Hepatocyte (in vitro differentiated cells): ENCODE measurements around the gene ADGB. TPM values are rescaled to one million over a fixed set of nuclear protein-coding genes. Genes with fewer than 3 reads are reported as not detected.

Experiments
- DNase-seq: peaks from one replicate; pipeline ENCODE4 v3.0.0-alpha.2; 2016; ENCODE audit warnings: low spot score
- H2AFZ ChIP-seq: fragments of 200-600 bp; sonication (generic); 2 replicates; pipeline ENCODE4 v1.6.0; 2016; ENCODE audit warnings: antibody characterized with exemption, mild to moderate bottlenecking
- H3K27ac ChIP-seq: fragments of 200-600 bp; sonication (generic); 2 replicates; pipeline ENCODE4 v1.5.1; 2016; ENCODE audit warnings: mild to moderate bottlenecking
- H3K27me3 ChIP-seq: fragments of 200-600 bp; sonication (generic); 2 replicates; pipeline ENCODE4 v1.6.1; 2016
- H3K36me3 ChIP-seq: fragments of 200-600 bp; sonication (generic); replicated peaks from 2 replicates; pipeline ENCODE4 v1.5.1; 2016; ENCODE audit warnings: low read depth; ENCODE audit not compliant: insufficient read depth
- H3K4me1 ChIP-seq: fragments of 200-600 bp; sonication (generic); 2 replicates; pipeline ENCODE4 v1.5.1; 2016; ENCODE audit warnings: mild to moderate bottlenecking, moderate library complexity; ENCODE audit not compliant: insufficient read depth
- H3K4me2 ChIP-seq: fragments of 200-600 bp; sonication (generic); 2 replicates; pipeline ENCODE4 v1.6.0; 2016
- H3K4me3 ChIP-seq: fragments of 200-600 bp; sonication (generic); 2 replicates; pipeline ENCODE4 v1.5.1; 2016; ENCODE audit warnings: mild to moderate bottlenecking
- H3K79me2 ChIP-seq: fragments of 200-600 bp; sonication (generic); 2 replicates; pipeline ENCODE4 v1.6.0; 2017; ENCODE audit warnings: mild to moderate bottlenecking
- H3K9me2 ChIP-seq: fragments of 200-600 bp; sonication (generic); replicated peaks from 2 replicates; pipeline ENCODE4 v1.6.0; 2017; ENCODE audit warnings: mild to moderate bottlenecking; ENCODE audit not compliant: insufficient read depth
- H3K9me3 ChIP-seq: fragments of 200-600 bp; sonication (generic); 2 replicates; pipeline ENCODE4 v1.5.1; 2016; ENCODE audit warnings: low read depth, mild to moderate bottlenecking
- H4K20me1 ChIP-seq: fragments of 200-600 bp; sonication (generic); 2 replicates; pipeline ENCODE4 v1.6.0; 2016; ENCODE audit warnings: mild to moderate bottlenecking; ENCODE audit not compliant: insufficient read depth, poor library complexity, severe bottlenecking
- EZH2 ChIP-seq: fragments of 200-600 bp; sonication (generic); IDR thresholded peaks from 2 replicates; pipeline ENCODE4 v1.6.1; 2016; ENCODE audit warnings: antibody characterized with exemption, mild to moderate bottlenecking, borderline replicate concordance
- EZH2phosphoT487 ChIP-seq: fragments of 200-600 bp; sonication (generic); IDR thresholded peaks from one replicate; pipeline ENCODE4 v1.6.1; 2018; ENCODE audit warnings: antibody characterized with exemption, mild to moderate bottlenecking, low read depth, moderate library complexity; ENCODE audit not compliant: unreplicated experiment, severe bottlenecking
- WGBS: methylation state at CpG from one replicate; pipeline ENCODE4 v1.1.6; 2016; ENCODE audit warnings: low lambda C conversion rate; ENCODE audit errors: missing lambda C conversion rate; 5-methylcytosine and 5-hydroxymethylcytosine counted together
- polyA plus RNA-seq: library from polyadenylated mRNA; unstranded; fragments of >200 nt; fragmentation: Nextera tagmentation; extraction: Ambion mirVana; gene quantifications from 2 replicates; pipeline ENCODE4 v1.2.1, GENCODE V29; 2016
- total RNA-seq: library from RNA; depleted of rRNA; stranded (reverse); fragments of >200 nt; gene quantifications from 2 replicates; pipeline ENCODE4 v1.2.3, GENCODE V29; 2014
- TF ChIP-seq, protein P1 (sequence below): fragments of 200-600 bp; sonication (generic); IDR thresholded peaks from 2 replicates; pipeline ENCODE4 v1.5.1; 2016; ENCODE audit warnings: antibody characterized with exemption, mild to moderate bottlenecking; ENCODE audit not compliant: poor library complexity

ADGB gene
- total and polyA plus RNA-seq, 2 experiments from 2014 or later = 0.33 TPM; not detected in 1

- Histone ChIP-seq H3K79me2 (no peaks in the 10 kb centered on the region), H2AFZ (no peak overlapping the region), H3K27ac (no peak overlapping the region), H3K4me2 (no peak overlapping the region), H3K9me3 (no peaks in the 10 kb centered on the region), H3K4me1 (no peaks in the 10 kb centered on the region), H3K9me2 (no peaks in the 10 kb centered on the region), H3K36me3 (no peaks in the 10 kb centered on the region), H3K27me3 (no peaks in the 10 kb centered on the region), H3K4me3 (no peak overlapping the region), H4K20me1 (no peaks in the 10 kb centered on the region)
- no peak for DNase-seq
- no peak for TF ChIP-seq EZH2
- TF ChIP-seq, protein P1, sequence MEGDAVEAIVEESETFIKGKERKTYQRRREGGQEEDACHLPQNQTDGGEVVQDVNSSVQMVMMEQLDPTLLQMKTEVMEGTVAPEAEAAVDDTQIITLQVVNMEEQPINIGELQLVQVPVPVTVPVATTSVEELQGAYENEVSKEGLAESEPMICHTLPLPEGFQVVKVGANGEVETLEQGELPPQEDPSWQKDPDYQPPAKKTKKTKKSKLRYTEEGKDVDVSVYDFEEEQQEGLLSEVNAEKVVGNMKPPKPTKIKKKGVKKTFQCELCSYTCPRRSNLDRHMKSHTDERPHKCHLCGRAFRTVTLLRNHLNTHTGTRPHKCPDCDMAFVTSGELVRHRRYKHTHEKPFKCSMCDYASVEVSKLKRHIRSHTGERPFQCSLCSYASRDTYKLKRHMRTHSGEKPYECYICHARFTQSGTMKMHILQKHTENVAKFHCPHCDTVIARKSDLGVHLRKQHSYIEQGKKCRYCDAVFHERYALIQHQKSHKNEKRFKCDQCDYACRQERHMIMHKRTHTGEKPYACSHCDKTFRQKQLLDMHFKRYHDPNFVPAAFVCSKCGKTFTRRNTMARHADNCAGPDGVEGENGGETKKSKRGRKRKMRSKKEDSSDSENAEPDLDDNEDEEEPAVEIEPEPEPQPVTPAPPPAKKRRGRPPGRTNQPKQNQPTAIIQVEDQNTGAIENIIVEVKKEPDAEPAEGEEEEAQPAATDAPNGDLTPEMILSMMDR = no peak
- TF ChIP-seq EZH2phosphoT487 = no peak
- WGBS = 93% methylated on average over 6 of the region's 6 CpGs
Measured at GRCh38 chr6:146642921-146643320, 44.1 kb downstream of the ADGB start.

DNA sequence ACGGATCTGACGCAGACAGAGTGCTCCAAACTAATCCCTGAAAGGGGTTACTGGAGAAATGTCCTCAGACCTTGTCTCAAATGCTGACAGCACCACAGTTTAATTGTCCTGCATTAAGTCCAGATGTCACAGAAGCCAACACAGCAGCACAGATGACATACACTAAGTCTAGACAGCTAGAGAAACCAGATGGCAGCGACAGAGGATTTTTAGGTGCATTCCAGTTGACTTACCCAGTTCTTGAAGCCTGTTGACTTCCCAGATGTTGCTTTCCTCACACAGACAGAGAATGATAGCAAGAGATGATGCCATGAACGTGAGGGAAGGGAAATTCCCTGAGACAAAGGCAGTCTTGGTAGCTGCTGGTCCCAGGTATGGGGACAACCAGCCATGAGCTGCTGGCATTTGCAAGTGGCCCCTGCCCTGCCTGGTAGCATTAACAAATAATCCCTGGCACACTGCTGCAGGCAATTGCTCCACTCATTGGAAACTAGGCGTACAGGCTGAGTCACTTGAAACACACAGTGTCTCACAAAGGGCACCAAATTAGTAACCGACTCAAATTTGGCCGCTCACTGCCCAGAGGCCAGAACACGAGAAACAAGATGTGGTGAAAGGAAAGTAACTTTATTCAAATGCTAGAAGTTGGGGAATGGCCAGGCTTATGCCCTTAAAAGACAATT lies 52.2 kb downstream of the ADGB start:
- H3K27ac ChIP-seq = no peak overlapping the region
- no peaks in the 10 kb centered on the region for H3K4me1 ChIP-seq
- no peaks in the 10 kb centered on the region for H3K27me3 ChIP-seq
- no peaks in the 10 kb centered on the region for H3K36me3 ChIP-seq
- DNase-seq = no peak
- no peaks in the 10 kb centered on the region for H4K20me1 ChIP-seq
- no peaks in the 10 kb centered on the region for H3K9me2 ChIP-seq
- H3K4me2 ChIP-seq = no peak overlapping the region
- no peaks in the 10 kb centered on the region for H3K9me3 ChIP-seq
- 63% methylated on average over 8 of the region's 8 CpGs for WGBS
- no peak overlapping the region for H3K4me3 ChIP-seq
- no peak overlapping the region for H2AFZ ChIP-seq
- TF ChIP-seq, protein P1 = no peak
- no peak for TF ChIP-seq EZH2
- no peak for TF ChIP-seq EZH2phosphoT487
- no peaks in the 10 kb centered on the region for H3K79me2 ChIP-seq

- Histone ChIP-seq H3K27ac (no peak overlapping the region), H3K9me3 (no peaks in the 10 kb centered on the region), H2AFZ (no peak overlapping the region), H4K20me1 (no peaks in the 10 kb centered on the region), H3K9me2 (no peaks in the 10 kb centered on the region), H3K4me2 (no peak overlapping the region), H3K79me2 (no peaks in the 10 kb centered on the region), H3K4me1 (no peaks in the 10 kb centered on the region), H3K27me3 (no peaks in the 10 kb centered on the region), H3K36me3 (no peaks in the 10 kb centered on the region), H3K4me3 (no peak overlapping the region)
- no peak for DNase-seq
- TF ChIP-seq EZH2 (no peak), EZH2phosphoT487 (no peak)
- TF ChIP-seq, protein P1 = no peak
- whole genome bisulfite sequencing = 78% methylated on average over 4 of the region's 4 CpGs
Measured at GRCh38 chr6:146651482-146651863, 52.7 kb downstream of the ADGB start.
